NCI-H524 (cell line): ENCODE data around the gene SUSD1.
"Not testable (repeated sequence)": the region's sequence is repeated elsewhere in the genome, so short reads cannot be mapped to it uniquely, and the experiment has no call there.

ENCODE experiments used
- DNase-seq, 2 experiments: peaks; one replicate each; lab custom pipeline; 2025; lab: John Stamatoyannopoulos, UW

The SUSD1 gene

GRCh38 chr9:112129246-112129645, 45.9 kb downstream of the SUSD1 start:
- no peak for DNase-seq

GRCh38 chr9:112128399-112128798, 46.7 kb downstream of the SUSD1 start:
- not testable (repeated sequence) for DNase-seq

GRCh38 chr9:112127281-112127680, 47.8 kb downstream of the SUSD1 start:
- no peak for DNase-seq

- no peak for DNase-seq
Observed at GRCh38 chr9:112125951-112126388, 49.1 kb downstream of the SUSD1 start.

GRCh38 chr9:112124156-112124555, 50.9 kb downstream of the SUSD1 start:
- no peak for DNase-seq

- DNase-seq, result no peak
Observed at GRCh38 chr9:112121633-112122032, 53.5 kb downstream of the SUSD1 start.

GRCh38 chr9:112120439-112120925, 54.6 kb downstream of the SUSD1 start:
- DNase-seq, result peak in 1 of 2 experiments; percentile 60

- no peak for DNase-seq
Observed at GRCh38 chr9:112120030-112120341, 55.1 kb downstream of the SUSD1 start.

GRCh38 chr9:112119225-112120029, 55.7 kb downstream of the SUSD1 start:
- DNase-seq, result peak in 1 of 2 experiments; percentile 36

- no peak for DNase-seq
Observed at GRCh38 chr9:112118009-112118408, 57.1 kb downstream of the SUSD1 start.

GRCh38 chr9:112115970-112116753, 58.9 kb downstream of the SUSD1 start:
- DNase-seq, result peak; percentile 54 to 81

- no peak for DNase-seq
Observed at GRCh38 chr9:112115109-112115508, 60.0 kb downstream of the SUSD1 start.

GRCh38 chr9:112112941-112113681, 62.0 kb downstream of the SUSD1 start:
- DNase-seq, result peak in 1 of 2 experiments; percentile 18

- DNase-seq, result no peak
Observed at GRCh38 chr9:112112519-112112918, 62.6 kb downstream of the SUSD1 start.

GRCh38 chr9:112111461-112111860, 63.6 kb downstream of the SUSD1 start:
- no peak for DNase-seq

GRCh38 chr9:112110777-112111113, 64.4 kb downstream of the SUSD1 start:
- DNase-seq, result no peak

- DNase-seq, result no peak
Observed at GRCh38 chr9:112110094-112110776, 64.9 kb downstream of the SUSD1 start.

GRCh38 chr9:112104901-112105300, 70.2 kb downstream of the SUSD1 start:
- no peak for DNase-seq

GRCh38 chr9:112104401-112104800, 70.7 kb downstream of the SUSD1 start:
- DNase-seq, result peak in 1 of 2 experiments; percentile 47

GRCh38 chr9:112103405-112103804, 71.7 kb downstream of the SUSD1 start:
- no peak for DNase-seq

- peak; percentile 27 to 78 for DNase-seq
Observed at GRCh38 chr9:112097712-112098688, 77.1 kb downstream of the SUSD1 start.
